IMR-90 (cell line): ENCODE data around the gene VGF. TPM values are rescaled to one million over a fixed set of nuclear protein-coding genes. Genes with fewer than 3 reads are reported as not detected.
A peak's percentile ranks its signal among the peaks of the same experiment; 100 is the strongest.

Source experiments
- ATAC-seq: fragments of 200-7000 bp; cut with Tn5 transposase; 2 replicates; pipeline ENCODE4 v1.9.1; 2020; ENCODE audit warnings: low read depth, mild to moderate bottlenecking, moderate library complexity
- BruUV-seq: library from RNA; stranded (reverse); fragments of 400-500 nt; replicated peaks from 2 replicates; lab custom pipeline; 2021; lab: Mats Ljungman, UMichigan
- CTCF ChIA-PET: fragments of 300-600 bp; formaldehyde crosslinking; extraction: SDS; loops from one replicate; lab custom pipeline; 2021; ENCODE audit warnings: antibody characterized with exemption; lab: Yijun Ruan, JAX
- POLR2A ChIA-PET: fragments of 300-600 bp; sonication (Branson Sonifier 250); formaldehyde crosslinking; loops from one replicate; lab custom pipeline; 2022; ENCODE audit warnings: antibody characterized with exemption; ENCODE audit not compliant: unreplicated experiment; lab: Charles Lee
- DNase-seq: peaks from one replicate; pipeline ENCODE4 v3.0.0; 2013
- H2AFZ ChIP-seq: replicated peaks from 2 replicates; pipeline ENCODE3; 2013; ENCODE audit warnings: low read length, mild to moderate bottlenecking; ENCODE audit not compliant: poor library complexity
- H2AK5ac ChIP-seq: 2 replicates; pipeline ENCODE4 v1.6.1; 2013; ENCODE audit warnings: low read depth, low read length, inconsistent platforms
- H2AK9ac ChIP-seq: replicated peaks from 2 replicates; pipeline ENCODE3; 2013; ENCODE audit warnings: mild to moderate bottlenecking, low read depth, low read length, moderate library complexity; ENCODE audit not compliant: poor library complexity
- H2BK120ac ChIP-seq: 2 replicates; pipeline ENCODE4 v1.6.1; 2013; ENCODE audit warnings: low read depth, low read length, inconsistent platforms
- H2BK15ac ChIP-seq: 3 replicates; pipeline ENCODE4 v1.6.1; 2013; ENCODE audit warnings: low read depth, low read length, inconsistent platforms
- H2BK20ac ChIP-seq: 2 replicates; pipeline ENCODE4 v1.6.1; 2013; ENCODE audit warnings: low read depth, mild to moderate bottlenecking, inconsistent platforms, low read length, moderate library complexity
- H2BK5ac ChIP-seq: 2 replicates; pipeline ENCODE4 v1.6.1; 2013; ENCODE audit warnings: mild to moderate bottlenecking, low read depth, low read length, inconsistent platforms; ENCODE audit not compliant: poor library complexity, severe bottlenecking
- H3K14ac ChIP-seq: replicated peaks from 2 replicates; pipeline ENCODE4 v1.6.1; 2013; ENCODE audit warnings: low read depth, low read length, inconsistent platforms
- H3K18ac ChIP-seq: 2 replicates; pipeline ENCODE4 v1.6.1; 2013; ENCODE audit warnings: low read depth, low read length, control low read depth
- H3K23ac ChIP-seq: 2 replicates; pipeline ENCODE4 v1.6.1; 2013; ENCODE audit warnings: low read depth, low read length, inconsistent platforms
- H3K27ac ChIP-seq: 2 replicates; pipeline ENCODE4 v1.5.1; 2013; ENCODE audit warnings: mild to moderate bottlenecking, control low read depth, low read length; ENCODE audit not compliant: insufficient read depth
- H3K27me3 ChIP-seq: 2 replicates; pipeline ENCODE4 v1.6.1; 2013; ENCODE audit warnings: low read length; ENCODE audit not compliant: control insufficient read depth, insufficient read depth
- H3K36me3 ChIP-seq: 2 replicates; pipeline ENCODE4 v1.6.1; 2013; ENCODE audit warnings: low read length, mixed read lengths; ENCODE audit not compliant: control insufficient read depth, insufficient read depth
- H3K4ac ChIP-seq: 2 replicates; pipeline ENCODE4 v1.6.1; 2013; ENCODE audit warnings: low read depth, low read length, inconsistent platforms
- H3K4me1 ChIP-seq: 2 replicates; pipeline ENCODE4 v1.6.1; 2013; ENCODE audit warnings: low read length, mixed read lengths; ENCODE audit not compliant: control insufficient read depth, insufficient read depth
- H3K4me2 ChIP-seq: 2 replicates; pipeline ENCODE4 v1.6.1; 2013; ENCODE audit warnings: low read depth, mild to moderate bottlenecking, control low read depth, low read length, moderate library complexity
- H3K4me3 ChIP-seq: 2 replicates; pipeline ENCODE4 v1.5.1; 2013; ENCODE audit warnings: low read depth, mild to moderate bottlenecking, control low read depth, low read length, moderate library complexity; ENCODE audit not compliant: insufficient read depth
- H3K56ac ChIP-seq: 2 replicates; pipeline ENCODE4 v1.6.1; 2013; ENCODE audit warnings: low read length, inconsistent platforms; ENCODE audit not compliant: insufficient read depth; ENCODE audit errors: extremely low read depth
- H3K79me1 ChIP-seq, 2 experiments: 2 replicates each; pipeline ENCODE4 v1.6.1; 2013; ENCODE audit warnings: low read length in 2 of 2, inconsistent platforms in 1 of 2, low read depth in 1 of 2
- H3K9ac ChIP-seq: 2 replicates; pipeline ENCODE4 v1.6.1; 2013; ENCODE audit warnings: low read depth, low read length, control low read depth
- H3K9me1 ChIP-seq: 2 replicates; pipeline ENCODE4 v1.6.1; 2013; ENCODE audit warnings: low read length, inconsistent platforms; ENCODE audit not compliant: insufficient read depth
- H3K9me3 ChIP-seq: 2 replicates; pipeline ENCODE4 v1.6.1; 2013; ENCODE audit warnings: low read length; ENCODE audit not compliant: control insufficient read depth, insufficient read depth
- H4K20me1 ChIP-seq: 2 replicates; pipeline ENCODE4 v1.6.1; 2013; ENCODE audit warnings: low read length, inconsistent platforms; ENCODE audit not compliant: insufficient read depth
- H4K5ac ChIP-seq: 2 replicates; pipeline ENCODE4 v1.6.1; 2013; ENCODE audit warnings: mild to moderate bottlenecking, low read depth, low read length, control low read depth
- H4K8ac ChIP-seq, 2 experiments: 2 replicates each; pipeline ENCODE4 v1.6.1; 2013; ENCODE audit warnings: low read depth in 2 of 2, low read length in 2 of 2, control low read depth in 1 of 2, inconsistent platforms in 1 of 2
- H4K91ac ChIP-seq: 2 replicates; pipeline ENCODE4 v1.6.1; 2013; ENCODE audit warnings: low read depth, low read length, inconsistent platforms; ENCODE audit not compliant: insufficient read depth
- BHLHE40 ChIP-seq: fragments of 150-350 bp; IDR thresholded peaks from 2 replicates; pipeline ENCODE4 v1.6.1; 2016; ENCODE audit warnings: mild to moderate bottlenecking, low read depth, low read length
- CEBPB ChIP-seq: IDR thresholded peaks from 2 replicates; pipeline ENCODE4 v1.6.1; 2012; ENCODE audit warnings: low read depth, low read length, improper control_type of control experiment
- CHD1 ChIP-seq: IDR thresholded peaks from 2 replicates; pipeline ENCODE4 v1.6.1; 2012; ENCODE audit warnings: low read depth, low read length, improper control_type of control experiment
- FOS ChIP-seq: fragments of 150-350 bp; IDR thresholded peaks from 2 replicates; pipeline ENCODE4 v1.6.1; 2016; ENCODE audit warnings: low read depth, low read length
- MAFK ChIP-seq: IDR thresholded peaks from 2 replicates; pipeline ENCODE4 v1.6.1; 2012; ENCODE audit warnings: low read depth, low read length, improper control_type of control experiment
- MAZ ChIP-seq: IDR thresholded peaks from 2 replicates; pipeline ENCODE4 v1.6.1; 2012; ENCODE audit warnings: low read depth, mild to moderate bottlenecking, low read length, improper control_type of control experiment, moderate library complexity, borderline replicate concordance
- MXI1 ChIP-seq: IDR thresholded peaks from 2 replicates; pipeline ENCODE4 v1.6.1; 2012; ENCODE audit warnings: low read depth, mild to moderate bottlenecking, low read length, moderate library complexity, borderline replicate concordance
- NFE2L2 ChIP-seq: fragments of 150-350 bp; IDR thresholded peaks from 2 replicates; pipeline ENCODE4 v1.6.1; 2016; ENCODE audit warnings: low read depth, mild to moderate bottlenecking, low read length
- POLR2A ChIP-seq: IDR thresholded peaks from 2 replicates; pipeline ENCODE4 v1.6.1; 2012; ENCODE audit warnings: mild to moderate bottlenecking, low read depth, low read length
- RAD21 ChIP-seq: IDR thresholded peaks from 2 replicates; pipeline ENCODE4 v1.6.1; 2012; ENCODE audit warnings: low read length, improper control_type of control experiment
- RCOR1 ChIP-seq: IDR thresholded peaks from 2 replicates; pipeline ENCODE4 v1.6.1; 2012; ENCODE audit warnings: mild to moderate bottlenecking, low read length, improper control_type of control experiment; ENCODE audit not compliant: insufficient replicate concordance
- RFX5 ChIP-seq: IDR thresholded peaks from 2 replicates; pipeline ENCODE4 v1.8.0; 2012; ENCODE audit warnings: low read depth, mild to moderate bottlenecking, low read length, moderate library complexity
- SMC3 ChIP-seq: fragments of 150-350 bp; IDR thresholded peaks from 2 replicates; pipeline ENCODE4 v1.6.1; 2016; ENCODE audit warnings: low read depth, mild to moderate bottlenecking, antibody characterized with exemption, low read length, moderate library complexity
- WGBS, 2 experiments: methylation state at CpG; one replicate each; pipeline versions ENCODE4 v1.1.5 to v1.1.7; 2013; ENCODE audit warnings: missing lambda C conversion rate in 2 of 2; ENCODE audit not compliant: insufficient read length in 1 of 2; ENCODE audit errors: extremely low coverage in 2 of 2; 5-methylcytosine and 5-hydroxymethylcytosine counted together
- dilution Hi-C: fragments of 300-500 bp; cut with HindIII; formaldehyde crosslinking; loops from one replicate; pipeline ENCODE4 v1.14.3; 2018; ENCODE audit warnings: low sequenced_read_pairs; ENCODE audit not compliant: unreplicated experiment
- in situ Hi-C: fragments of 300-500 bp; cut with MboI; formaldehyde crosslinking; loops from 3 replicates; pipeline ENCODE4 v1.14.3; 2019; ENCODE audit warnings: low sequenced_read_pairs, inconsistent platforms, mixed read lengths
- intact Hi-C: fragments of 100-400 bp; cut with micrococcal nuclease; formaldehyde crosslinking; loops from 2 replicates; pipeline ENCODE4 v1.10.0; 2022
- polyA plus RNA-seq, 3 experiments: library from polyadenylated mRNA; depleted of rRNA; stranded (reverse); fragments of >200 nt; gene quantifications; 2 replicates each; pipeline ENCODE4 v1.2.3, GENCODE V29; 2012; ENCODE audit warnings: low replicate concordance in 1 of 3
- total RNA-seq: library from RNA; depleted of rRNA; stranded (reverse); fragments of >200 nt; gene quantifications from 2 replicates; pipeline ENCODE4 v1.2.3, GENCODE V29; 2012
- TF ChIP-seq, protein P1 (sequence below): conservative IDR thresholded peaks from 2 replicates; pipeline ENCODE4 v1.5.1; 2012; ENCODE audit warnings: mild to moderate bottlenecking, low read depth, low read length, improper control_type of control experiment
- TF ChIP-seq, protein P2 (sequence below): fragments of 150-350 bp; IDR thresholded peaks from 2 replicates; pipeline ENCODE4 v1.6.1; 2016; ENCODE audit warnings: low read depth, mild to moderate bottlenecking, low read length, moderate library complexity, borderline replicate concordance
- TF ChIP-seq, protein P3 (sequence below): fragments of 150-350 bp; IDR thresholded peaks from 2 replicates; pipeline ENCODE4 v1.6.1; 2017; ENCODE audit warnings: mild to moderate bottlenecking, antibody characterized with exemption, low read length, low read depth

The VGF gene
- total and polyA plus RNA-seq, 2 of the 4 experiments (the other 2 are of a cell fraction): 0.18 to 0.50 TPM

DNA sequence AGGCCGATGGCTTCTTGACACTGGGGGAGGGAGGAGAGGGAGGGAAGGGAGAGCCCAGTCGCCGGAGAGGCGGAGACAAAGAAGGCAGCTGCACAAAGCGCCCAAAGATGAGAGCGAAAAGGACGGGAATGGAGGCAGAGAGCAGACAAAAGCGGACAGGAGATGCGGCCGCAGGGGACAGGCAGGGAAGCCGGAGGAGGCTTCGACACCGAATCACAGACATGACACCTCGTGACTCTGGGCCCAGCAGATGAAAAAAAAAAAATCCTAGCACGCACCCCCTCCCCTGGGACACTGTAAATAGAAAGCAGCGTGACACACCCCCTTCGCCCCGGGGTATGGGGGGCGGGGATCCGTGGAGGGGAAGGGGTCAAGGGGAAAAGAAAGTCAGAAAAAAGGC, 13.7 kb upstream of the VGF start:
- Histone ChIP-seq H2BK20ac (no peak overlapping the region), H3K4me1 (no peaks in the 10 kb centered on the region; the same call in 1 of the 2 replicates), H3K27me3 (peaks cover 61% of the 10 kb centered on the region), H4K8ac (no peak overlapping the region), H2BK15ac (no peak overlapping the region), H3K18ac (no peak overlapping the region), H2AK9ac (no peak overlapping the region), H3K36me3 (no peaks in the 10 kb centered on the region), H3K9ac (no peak overlapping the region), H3K27ac (no peak overlapping the region), H3K56ac (no peak overlapping the region), H2AK5ac (no peak overlapping the region), H3K79me1 (no peaks in the 10 kb centered on the region), H3K4me3 (no peak overlapping the region), H2BK5ac (no peak overlapping the region), H3K9me1 (no peaks in the 10 kb centered on the region), H4K20me1 (no peaks in the 10 kb centered on the region; the same call in 1 of the 2 replicates), H3K14ac (no peak overlapping the region), H2AFZ (no peak overlapping the region), H4K91ac (no peak overlapping the region), H3K9me3 (peaks cover 2% of the 10 kb centered on the region; the same call in 1 of the 2 replicates), H2BK120ac (no peak overlapping the region), H4K5ac (no peak overlapping the region), H3K4ac (no peak overlapping the region), H3K4me2 (peak overlapping the region; percentile 14; the same call in 1 of the 2 replicates), H3K23ac (no peak overlapping the region)
- BruUV-seq: no TSS peak
- CTCF ChIA-PET: interaction anchor here (0.6 kb wide), 1 partner anchor 35 kb away, joined by 3 read pairs; no protein-coding TSS in a partner anchor
- in situ Hi-C loops: no loop called here
- TF ChIP-seq MAZ: no peak
- TF ChIP-seq, protein P1, sequence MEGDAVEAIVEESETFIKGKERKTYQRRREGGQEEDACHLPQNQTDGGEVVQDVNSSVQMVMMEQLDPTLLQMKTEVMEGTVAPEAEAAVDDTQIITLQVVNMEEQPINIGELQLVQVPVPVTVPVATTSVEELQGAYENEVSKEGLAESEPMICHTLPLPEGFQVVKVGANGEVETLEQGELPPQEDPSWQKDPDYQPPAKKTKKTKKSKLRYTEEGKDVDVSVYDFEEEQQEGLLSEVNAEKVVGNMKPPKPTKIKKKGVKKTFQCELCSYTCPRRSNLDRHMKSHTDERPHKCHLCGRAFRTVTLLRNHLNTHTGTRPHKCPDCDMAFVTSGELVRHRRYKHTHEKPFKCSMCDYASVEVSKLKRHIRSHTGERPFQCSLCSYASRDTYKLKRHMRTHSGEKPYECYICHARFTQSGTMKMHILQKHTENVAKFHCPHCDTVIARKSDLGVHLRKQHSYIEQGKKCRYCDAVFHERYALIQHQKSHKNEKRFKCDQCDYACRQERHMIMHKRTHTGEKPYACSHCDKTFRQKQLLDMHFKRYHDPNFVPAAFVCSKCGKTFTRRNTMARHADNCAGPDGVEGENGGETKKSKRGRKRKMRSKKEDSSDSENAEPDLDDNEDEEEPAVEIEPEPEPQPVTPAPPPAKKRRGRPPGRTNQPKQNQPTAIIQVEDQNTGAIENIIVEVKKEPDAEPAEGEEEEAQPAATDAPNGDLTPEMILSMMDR: no peak
- TF ChIP-seq SMC3: no peak
- no peak for TF ChIP-seq NFE2L2
- no peak for TF ChIP-seq CHD1
- TF ChIP-seq RAD21: no peak
- no peak for TF ChIP-seq MAFK
- TF ChIP-seq FOS: no peak
- no peak for TF ChIP-seq RFX5
- no peak for TF ChIP-seq BHLHE40
- TF ChIP-seq RCOR1: no peak
- no peak for TF ChIP-seq MXI1
- TF ChIP-seq, protein P2, sequence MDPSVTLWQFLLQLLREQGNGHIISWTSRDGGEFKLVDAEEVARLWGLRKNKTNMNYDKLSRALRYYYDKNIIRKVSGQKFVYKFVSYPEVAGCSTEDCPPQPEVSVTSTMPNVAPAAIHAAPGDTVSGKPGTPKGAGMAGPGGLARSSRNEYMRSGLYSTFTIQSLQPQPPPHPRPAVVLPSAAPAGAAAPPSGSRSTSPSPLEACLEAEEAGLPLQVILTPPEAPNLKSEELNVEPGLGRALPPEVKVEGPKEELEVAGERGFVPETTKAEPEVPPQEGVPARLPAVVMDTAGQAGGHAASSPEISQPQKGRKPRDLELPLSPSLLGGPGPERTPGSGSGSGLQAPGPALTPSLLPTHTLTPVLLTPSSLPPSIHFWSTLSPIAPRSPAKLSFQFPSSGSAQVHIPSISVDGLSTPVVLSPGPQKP: no peak
- TF ChIP-seq, protein P3, sequence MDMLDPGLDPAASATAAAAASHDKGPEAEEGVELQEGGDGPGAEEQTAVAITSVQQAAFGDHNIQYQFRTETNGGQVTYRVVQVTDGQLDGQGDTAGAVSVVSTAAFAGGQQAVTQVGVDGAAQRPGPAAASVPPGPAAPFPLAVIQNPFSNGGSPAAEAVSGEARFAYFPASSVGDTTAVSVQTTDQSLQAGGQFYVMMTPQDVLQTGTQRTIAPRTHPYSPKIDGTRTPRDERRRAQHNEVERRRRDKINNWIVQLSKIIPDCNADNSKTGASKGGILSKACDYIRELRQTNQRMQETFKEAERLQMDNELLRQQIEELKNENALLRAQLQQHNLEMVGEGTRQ: no peak
- TF ChIP-seq POLR2A: no peak
- TF ChIP-seq CEBPB: no peak
- POLR2A ChIA-PET: no interaction called here
- intact Hi-C loops: no loop called here
- dilution Hi-C loops: no loop called here
- ATAC-seq: no peak
- no peak for DNase-seq
- WGBS, 2 experiments: 0% methylated on average over 7 of the region's 20 CpGs; no CpG with 5 or more reads in 1 of the 2 experiments
